Inflammatory macrophage treated with lipopolysaccharide for 1 hour (primary cell): ENCODE results near the gene GZMB.
"Not testable (repeated sequence)": the region's sequence is repeated elsewhere in the genome, so short reads cannot be mapped to it uniquely, and the experiment has no call there.

Source experiments
- DNase-seq, 2 donors: peaks; one replicate each; pipeline ENCODE4 v3.0.0-alpha.2; 2020 to 2022

Gene GZMB, protein sequence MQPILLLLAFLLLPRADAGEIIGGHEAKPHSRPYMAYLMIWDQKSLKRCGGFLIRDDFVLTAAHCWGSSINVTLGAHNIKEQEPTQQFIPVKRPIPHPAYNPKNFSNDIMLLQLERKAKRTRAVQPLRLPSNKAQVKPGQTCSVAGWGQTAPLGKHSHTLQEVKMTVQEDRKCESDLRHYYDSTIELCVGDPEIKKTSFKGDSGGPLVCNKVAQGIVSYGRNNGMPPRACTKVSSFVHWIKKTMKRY

GRCh38 chr14:24634158-24634557, at the start of gene GZMB:
TSS of gene GZMB (minus strand) at chr14:24634190. CDS start at chr14:24634160, 30 bp downstream.
- DNase-seq, result peak in 1 of 2 donors; percentile 16

- no peak for DNase-seq
These were observed 47.1 kb upstream of the GZMB start for GRCh38 chr14:24681056-24681455.

GRCh38 chr14:24680516-24680915, 46.5 kb upstream of the GZMB start:
- DNase-seq, result no peak

DNA sequence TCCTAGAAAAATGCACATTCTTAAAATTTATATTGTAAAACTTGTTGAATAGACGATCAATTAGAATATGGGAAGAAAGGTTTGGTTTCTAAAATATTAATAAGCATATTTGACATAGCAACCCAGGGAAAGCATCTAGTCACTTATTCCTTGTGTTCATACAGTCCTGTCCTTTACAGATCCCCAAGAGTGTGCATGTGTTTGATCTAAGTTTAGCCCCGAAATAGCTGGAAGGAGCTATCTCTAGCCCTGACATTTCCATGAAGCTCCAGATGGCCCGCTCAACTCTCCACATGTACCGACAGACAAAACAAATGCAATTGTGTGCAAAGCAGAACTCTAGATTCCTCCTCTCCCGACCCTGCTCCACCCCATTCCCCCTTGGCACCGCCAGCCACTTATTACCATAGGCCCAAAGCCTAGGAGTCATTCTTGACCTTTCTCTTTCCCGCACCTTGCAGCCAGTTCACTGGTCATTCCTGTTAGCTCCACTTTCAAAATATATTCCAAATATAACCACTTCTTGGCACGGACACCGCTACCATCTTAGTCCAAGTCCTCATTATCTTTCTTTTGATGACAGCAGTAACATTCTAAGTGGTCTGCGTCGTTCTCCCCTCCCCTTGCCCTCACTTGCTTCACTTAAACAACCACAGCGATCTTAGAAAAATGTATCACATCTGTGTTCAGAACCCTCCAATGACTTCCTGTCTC, 45.4 kb upstream of the GZMB start:
- DNase-seq, result no peak

GRCh38 chr14:24678801-24679247, 44.8 kb upstream of the GZMB start:
- peak; percentile 81 to 94 for DNase-seq

DNA sequence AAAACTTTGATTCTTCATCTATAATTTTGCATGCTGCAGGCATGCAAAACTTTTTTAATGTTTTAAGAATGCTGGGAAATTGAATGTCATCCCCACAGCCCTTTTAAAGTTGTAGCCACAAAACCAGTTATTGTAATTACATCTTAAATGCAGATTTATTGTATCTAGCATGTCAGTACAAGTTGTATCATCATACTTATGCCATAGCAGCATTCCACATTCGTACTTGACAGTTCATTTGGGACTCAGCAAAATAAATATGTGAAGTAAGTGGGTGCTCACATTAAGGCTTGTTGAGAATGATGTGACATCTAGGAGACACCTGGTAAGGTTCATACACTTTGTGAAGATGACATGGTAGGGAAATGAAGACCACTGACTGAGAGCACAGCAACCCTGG, 44.0 kb upstream of the GZMB start:
- no peak for DNase-seq

DNA sequence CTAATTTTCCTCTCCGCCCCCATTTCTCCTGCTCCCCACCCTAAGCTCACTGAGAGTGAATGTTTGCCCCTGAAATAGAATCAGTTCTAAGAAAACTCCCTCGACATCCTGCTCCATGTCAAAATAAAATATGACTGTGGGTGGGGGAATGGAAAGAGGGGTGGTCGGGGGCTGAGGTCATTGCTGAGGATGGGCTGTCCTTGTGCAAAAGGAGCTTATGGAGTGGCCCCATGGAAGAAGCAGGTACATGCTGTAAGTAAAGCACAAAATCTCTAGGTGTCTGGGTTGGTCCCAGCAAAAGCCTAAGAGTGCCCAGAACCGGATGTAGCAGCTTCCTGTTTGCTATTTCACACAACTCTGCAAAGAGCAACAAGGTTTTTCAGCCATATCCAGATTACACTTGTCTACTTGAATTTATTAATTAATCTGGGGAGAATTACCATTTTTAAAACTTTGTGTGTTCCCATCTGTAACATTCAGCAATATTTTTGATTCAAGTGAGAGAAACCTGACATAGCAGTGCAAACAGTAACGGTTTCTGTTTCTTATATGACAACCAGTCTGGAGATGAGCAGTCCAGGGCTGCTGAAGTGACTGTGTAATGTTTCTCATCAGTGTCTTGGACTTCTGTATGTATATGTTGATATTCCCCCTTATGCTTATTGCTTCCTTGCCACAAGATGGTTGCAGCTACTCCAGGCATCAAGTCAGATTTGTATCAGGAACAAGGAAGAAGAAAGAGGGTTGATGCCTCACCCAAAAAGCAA, 40.4 kb upstream of the GZMB start:
- no peak for DNase-seq

- no peak for DNase-seq
These were observed 39.7 kb upstream of the GZMB start for GRCh38 chr14:24673534-24674203.

DNA sequence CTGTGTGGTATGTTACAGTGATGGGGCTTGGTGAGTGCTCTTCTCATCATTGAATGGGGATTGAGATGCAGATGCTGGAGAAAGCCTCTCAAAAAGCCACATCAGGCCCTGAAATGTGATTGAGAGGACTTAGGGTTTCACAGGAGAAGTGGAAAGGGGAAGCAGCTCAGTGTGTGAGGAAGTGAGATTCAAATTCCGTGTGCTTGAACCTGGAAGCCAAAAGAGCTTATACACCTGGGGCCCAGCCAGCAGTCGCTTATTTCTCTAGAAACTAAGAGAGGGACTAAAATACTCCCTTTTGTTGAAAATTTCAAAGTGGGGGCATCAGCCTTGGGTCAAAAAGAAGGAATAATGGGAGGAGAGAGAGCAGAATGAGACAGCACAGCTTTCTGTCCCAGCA, 39.1 kb upstream of the GZMB start:
- DNase-seq, result peak in 1 of 2 donors; percentile 20

DNA sequence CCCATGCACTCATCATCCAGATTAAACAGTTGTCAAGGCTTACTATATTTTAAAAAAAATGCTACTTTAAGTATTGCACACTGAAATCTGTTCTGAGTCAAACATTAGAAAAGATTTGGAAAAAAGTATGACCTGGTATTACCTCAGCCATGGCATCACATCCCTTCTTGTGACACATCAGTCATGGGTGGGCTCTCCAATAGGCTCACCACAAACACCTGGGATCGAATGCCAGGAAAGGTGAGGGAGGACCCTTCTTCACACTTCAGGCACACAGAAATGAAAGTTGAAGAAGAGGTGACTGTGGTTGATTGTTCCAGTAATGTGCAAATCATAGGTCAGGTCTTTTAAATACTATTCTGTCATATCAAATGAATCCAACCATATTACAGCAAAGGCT, 36.6 kb upstream of the GZMB start:
- DNase-seq, result no peak

- no peak for DNase-seq
These were observed 35.7 kb upstream of the GZMB start for GRCh38 chr14:24669651-24670050.

DNA sequence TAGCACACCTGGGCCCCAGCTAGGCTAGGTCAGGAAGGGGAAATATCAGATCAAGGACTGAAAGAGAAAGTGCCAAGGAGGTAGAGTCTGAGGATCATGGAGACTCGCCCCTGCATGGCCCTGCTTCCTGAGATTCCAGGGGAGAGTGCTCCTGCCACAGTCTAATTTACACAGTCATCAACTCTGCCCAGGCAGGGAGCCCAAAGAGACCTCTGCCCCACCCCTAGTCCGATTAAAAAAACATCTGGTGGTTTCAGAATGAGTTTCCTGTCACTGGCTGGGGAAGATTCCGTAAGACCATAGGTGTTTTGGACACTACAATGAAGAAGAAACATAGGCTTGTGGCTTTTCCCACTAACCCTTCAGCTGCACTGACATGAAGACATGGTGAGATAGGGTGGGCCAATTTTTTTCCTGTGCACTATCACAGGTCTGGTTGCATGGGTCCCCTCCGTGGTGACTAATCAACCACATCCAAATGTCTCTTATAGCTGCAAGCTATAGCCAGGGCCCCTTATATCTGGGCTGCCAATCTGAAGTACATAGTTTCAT, 31.5 kb upstream of the GZMB start:
- DNase-seq, result no peak

DNA sequence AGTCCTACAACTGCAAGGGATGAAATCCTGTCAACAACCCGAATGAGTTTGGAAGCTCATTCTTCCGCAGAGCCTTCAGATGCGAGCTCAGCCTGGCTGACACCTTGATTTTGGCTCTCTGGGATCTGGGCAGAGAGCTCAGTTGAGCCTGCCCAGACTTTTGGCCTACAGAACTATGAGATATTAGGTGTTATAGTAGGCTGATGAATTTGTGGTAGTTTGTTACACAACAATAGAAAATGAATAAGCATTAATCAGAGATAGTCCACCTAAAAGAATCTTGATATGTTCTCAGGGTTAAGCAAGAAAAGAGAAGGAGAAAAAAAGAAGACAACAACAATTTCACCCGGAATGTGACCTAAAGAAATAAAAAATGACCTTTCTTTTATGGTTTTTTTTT, 30.4 kb upstream of the GZMB start:
- DNase-seq, result no peak

DNA sequence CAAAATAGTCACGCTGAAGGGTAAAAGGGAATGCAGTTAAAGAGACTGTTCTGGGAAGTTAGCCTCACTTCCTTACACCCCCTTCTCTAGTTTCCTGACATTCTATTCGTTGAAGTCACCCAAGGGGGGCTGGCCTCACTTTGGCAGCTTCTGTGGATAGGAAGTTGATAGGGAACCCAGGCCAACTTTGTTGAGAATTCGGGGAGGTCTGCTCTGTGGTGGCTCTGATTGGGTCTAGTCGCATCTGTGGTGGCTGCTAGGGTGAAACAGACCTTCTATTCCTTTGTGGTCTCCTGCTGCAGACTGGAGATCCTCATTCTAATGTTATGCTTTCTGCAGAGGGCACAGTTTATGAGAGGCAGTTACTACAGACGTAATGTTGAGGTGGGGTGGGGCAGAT, 28.8 kb upstream of the GZMB start:
- DNase-seq, result no peak

- DNase-seq, result peak in 1 of 2 donors; percentile 18
These were observed 26.1 kb upstream of the GZMB start for GRCh38 chr14:24659916-24660570.

GRCh38 chr14:24648361-24648760, 14.4 kb upstream of the GZMB start:
- not testable (repeated sequence) for DNase-seq

- DNase-seq, result no peak
These were observed 5.9 kb upstream of the GZMB start for GRCh38 chr14:24639905-24640304.

DNA sequence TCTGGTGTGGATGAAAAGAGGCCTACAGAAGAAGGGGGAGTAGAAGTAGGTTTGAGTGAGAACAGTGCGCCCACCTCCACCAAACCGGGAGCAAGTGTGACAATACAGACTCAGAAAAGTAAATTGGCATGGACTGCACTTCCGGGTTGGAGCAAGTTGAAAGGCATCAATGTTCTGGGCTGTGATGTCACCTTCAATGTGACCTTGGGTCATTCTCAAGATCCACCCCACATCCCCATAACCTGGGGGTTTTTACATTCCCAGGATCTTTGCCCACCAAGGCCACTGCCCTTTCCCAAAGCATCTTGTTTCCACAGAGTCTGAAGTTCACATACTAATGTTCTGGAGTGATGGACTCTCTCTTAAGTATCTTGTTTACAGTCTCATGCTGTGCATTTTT, 5.3 kb upstream of the GZMB start:
- DNase-seq, result no peak

DNA sequence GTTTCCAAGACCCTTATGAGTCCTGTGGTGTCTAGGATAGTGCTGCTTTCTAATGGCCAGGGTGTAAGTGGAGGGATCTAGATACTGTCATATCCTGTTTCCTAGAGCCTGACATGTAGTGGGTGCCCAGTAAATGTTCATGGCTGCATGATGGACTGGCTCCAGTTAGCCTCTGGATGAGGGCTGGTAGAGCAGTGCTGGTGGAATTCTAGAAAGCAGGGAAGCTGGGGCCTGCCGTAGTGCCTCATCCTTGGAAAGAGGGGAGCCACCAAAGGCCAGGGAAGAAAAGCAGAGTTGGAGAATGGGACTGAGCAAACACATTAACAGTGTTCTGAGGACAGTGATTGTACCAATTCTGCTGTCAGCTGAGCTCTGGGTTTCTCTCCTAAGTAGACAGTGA, 637 bp downstream of the GZMB start:
- DNase-seq, result no peak

DNA sequence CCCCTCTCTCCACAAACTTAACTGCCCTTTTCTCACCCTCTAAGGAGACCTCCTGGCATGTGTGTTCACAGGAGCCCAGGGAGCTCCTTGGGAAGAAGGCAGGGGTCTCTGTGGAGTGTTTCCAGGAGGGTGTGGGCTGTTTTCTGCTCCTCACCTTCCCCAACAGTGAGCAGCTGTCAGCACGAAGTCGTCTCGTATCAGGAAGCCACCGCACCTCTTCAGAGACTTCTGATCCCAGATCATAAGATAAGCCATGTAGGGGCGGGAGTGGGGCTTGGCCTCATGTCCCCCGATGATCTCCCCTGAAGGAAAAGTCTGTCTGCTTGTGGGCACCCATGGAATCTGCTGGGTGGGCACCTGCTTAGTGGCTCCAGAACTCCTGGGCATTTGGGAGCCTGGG, 1.2 kb downstream of the GZMB start:
- no peak for DNase-seq

GRCh38 chr14:24632336-24632735, 1.7 kb downstream of the GZMB start:
- no peak for DNase-seq

- DNase-seq, result no peak
These were observed 2.1 kb downstream of the GZMB start for GRCh38 chr14:24631749-24632335.
